Fibroblast of lung (primary cell): ENCODE results near the gene U2AF1L4. TPM values are rescaled to one million over a fixed set of nuclear protein-coding genes. Genes with fewer than 3 reads are reported as not detected.

Source experiments
- DNase-seq, 2 donors: peaks; one replicate each; pipeline versions ENCODE4 v3.0.0 to v3.0.0-alpha.2; 2010; ENCODE audit warnings: low read depth in 2 of 2
- H2AFZ ChIP-seq: 2 replicates; pipeline ENCODE4 v1.5.1; 2012; ENCODE audit warnings: low read length, control low read depth, inconsistent platforms
- H3K27ac ChIP-seq: 2 replicates; pipeline ENCODE4 v1.5.1; 2011; ENCODE audit warnings: low read length, control low read depth; ENCODE audit not compliant: insufficient read depth
- H3K27me3 ChIP-seq: 2 replicates; pipeline ENCODE4 v1.5.1; 2011; ENCODE audit warnings: mild to moderate bottlenecking, low read length; ENCODE audit not compliant: control insufficient read depth, insufficient read depth
- H3K36me3 ChIP-seq: 2 replicates; pipeline ENCODE4 v1.5.1; 2011; ENCODE audit warnings: low read length; ENCODE audit not compliant: control insufficient read depth, insufficient read depth
- H3K4me1 ChIP-seq: 2 replicates; pipeline ENCODE4 v1.5.1; 2011; ENCODE audit warnings: low read length; ENCODE audit not compliant: control insufficient read depth, insufficient read depth; ENCODE audit errors: extremely low read depth
- H3K4me2 ChIP-seq: 2 replicates; pipeline ENCODE4 v1.5.1; 2011; ENCODE audit warnings: low read length, control low read depth; ENCODE audit not compliant: insufficient read depth; ENCODE audit errors: extremely low read depth
- H3K4me3 ChIP-seq, 4 experiments: fragments of 200-600 bp in 1 of 4; sonication (generic) in 1 of 4; replicated peaks in 1 of 4; 2 replicates each; pipeline ENCODE4 v1.5.1; 2011 to 2016; ENCODE audit warnings: low read length in 4 of 4, low read depth in 3 of 4, mild to moderate bottlenecking in 3 of 4, control low read depth in 2 of 4, inconsistent platforms in 1 of 4, mixed read lengths in 1 of 4; ENCODE audit not compliant: insufficient read depth in 1 of 4; ENCODE audit errors: control extremely low read depth in 1 of 4
- H3K79me2 ChIP-seq: 2 replicates; pipeline ENCODE4 v1.5.1; 2012; ENCODE audit warnings: mild to moderate bottlenecking, low read length, inconsistent platforms; ENCODE audit not compliant: control insufficient read depth, insufficient read depth
- H3K9ac ChIP-seq: 2 replicates; pipeline ENCODE4 v1.5.1; 2011; ENCODE audit warnings: mild to moderate bottlenecking, low read length, control low read depth; ENCODE audit not compliant: insufficient read depth
- H3K9me3 ChIP-seq: 2 replicates; pipeline ENCODE4 v1.5.1; 2012; ENCODE audit warnings: low read depth, low read length; ENCODE audit not compliant: control insufficient read depth, insufficient read depth
- H4K20me1 ChIP-seq: 2 replicates; pipeline ENCODE4 v1.5.1; 2011; ENCODE audit warnings: low read length; ENCODE audit not compliant: control insufficient read depth, insufficient read depth; ENCODE audit errors: extremely low read depth
- EZH2 ChIP-seq: IDR thresholded peaks from 2 replicates; pipeline ENCODE4 v1.5.1; 2012; ENCODE audit warnings: low read length, control low read depth, mild to moderate bottlenecking; ENCODE audit errors: missing control alignments
- polyA minus RNA-seq: library from RNA; depleted of rRNA, polyadenylated mRNA; stranded (reverse); fragments of >200 nt; gene quantifications from 2 replicates; pipeline ENCODE4 v1.2.3, GENCODE V29; 2011; ENCODE audit warnings: low replicate concordance
- polyA plus RNA-seq, 2 donors: library from polyadenylated mRNA; depleted of rRNA in 1 of 2; stranded (reverse) in 1 of 2; unstranded in 1 of 2; fragments of >200 nt; gene quantifications; 2 replicates each; pipeline ENCODE4 v1.2.1, GENCODE V29; 2011 to 2012; ENCODE audit warnings: missing spikeins in 1 of 2
- total RNA-seq: library from RNA; depleted of rRNA; stranded (reverse); fragments of >200 nt; gene quantifications from 2 replicates; pipeline ENCODE4 v1.2.1, GENCODE V29; 2014
- TF ChIP-seq, protein P1 (sequence below), 2 donors: IDR thresholded peaks in 1 of 2; conservative IDR thresholded peaks in 1 of 2; 1 replicate in 1 of 2; 2 replicates in 1 of 2; pipeline ENCODE4 v1.5.1; 2011 to 2012; ENCODE audit warnings: low read length in 2 of 2, control low read depth in 1 of 2, inconsistent platforms in 1 of 2, low read depth in 1 of 2, mild to moderate bottlenecking in 1 of 2

The U2AF1L4 gene, protein sequence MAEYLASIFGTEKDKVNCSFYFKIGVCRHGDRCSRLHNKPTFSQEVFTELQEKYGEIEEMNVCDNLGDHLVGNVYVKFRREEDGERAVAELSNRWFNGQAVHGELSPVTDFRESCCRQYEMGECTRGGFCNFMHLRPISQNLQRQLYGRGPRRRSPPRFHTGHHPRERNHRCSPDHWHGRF
- 5.9 and 9.1 TPM in 2 replicates for total RNA-seq
- polyA plus RNA-seq = 11.9 and 13.8 TPM in 2 replicates
- 11.6 and 13.2 TPM in 2 replicates for polyA plus RNA-seq (2012)
- 6.2 and 9.7 TPM in 2 replicates for polyA minus RNA-seq

- Histone ChIP-seq H3K4me2 (peak within 1 kb of the TSS; percentile 89), H3K79me2 (peaks cover 24% of the 10 kb centered on the region), H2AFZ (peak within 1 kb of the TSS; percentile 73), H3K36me3 (no peaks in the 10 kb centered on the region), H3K27me3 (no peaks in the 10 kb centered on the region), H3K4me3 (peak within 1 kb of the TSS; percentile 72 to 91 (median 82)), H3K9ac (peak within 1 kb of the TSS; percentile 94), H3K9me3 (no peaks in the 10 kb centered on the region), H3K27ac (peak within 1 kb of the TSS; percentile 95), H3K4me1 (peaks cover 8% of the 10 kb centered on the region), H4K20me1 (no peaks in the 10 kb centered on the region)
- TF ChIP-seq, protein P1, sequence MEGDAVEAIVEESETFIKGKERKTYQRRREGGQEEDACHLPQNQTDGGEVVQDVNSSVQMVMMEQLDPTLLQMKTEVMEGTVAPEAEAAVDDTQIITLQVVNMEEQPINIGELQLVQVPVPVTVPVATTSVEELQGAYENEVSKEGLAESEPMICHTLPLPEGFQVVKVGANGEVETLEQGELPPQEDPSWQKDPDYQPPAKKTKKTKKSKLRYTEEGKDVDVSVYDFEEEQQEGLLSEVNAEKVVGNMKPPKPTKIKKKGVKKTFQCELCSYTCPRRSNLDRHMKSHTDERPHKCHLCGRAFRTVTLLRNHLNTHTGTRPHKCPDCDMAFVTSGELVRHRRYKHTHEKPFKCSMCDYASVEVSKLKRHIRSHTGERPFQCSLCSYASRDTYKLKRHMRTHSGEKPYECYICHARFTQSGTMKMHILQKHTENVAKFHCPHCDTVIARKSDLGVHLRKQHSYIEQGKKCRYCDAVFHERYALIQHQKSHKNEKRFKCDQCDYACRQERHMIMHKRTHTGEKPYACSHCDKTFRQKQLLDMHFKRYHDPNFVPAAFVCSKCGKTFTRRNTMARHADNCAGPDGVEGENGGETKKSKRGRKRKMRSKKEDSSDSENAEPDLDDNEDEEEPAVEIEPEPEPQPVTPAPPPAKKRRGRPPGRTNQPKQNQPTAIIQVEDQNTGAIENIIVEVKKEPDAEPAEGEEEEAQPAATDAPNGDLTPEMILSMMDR (conservative IDR thresholded peaks at IDR 0.05 in 1 of 2, IDR thresholded peaks at IDR 0.05 in 1 of 2; ENCODE audit: low read depth in 1 of 2, low read length in 2 of 2) = no peak
- TF ChIP-seq EZH2 = no peak
- DNase-seq = peak; percentile 99 to 100
These were observed at the start of gene U2AF1L4, which contains the start of gene PSENEN for GRCh38 chr19:35745328-35746086. Gene U2AF1L4 (minus strand): TSS chr19:35745418. CDS start chr19:35745391, 27 bp downstream. Gene PSENEN (plus strand): TSS chr19:35745651. CDS start chr19:35745931, 280 bp downstream.

DNA sequence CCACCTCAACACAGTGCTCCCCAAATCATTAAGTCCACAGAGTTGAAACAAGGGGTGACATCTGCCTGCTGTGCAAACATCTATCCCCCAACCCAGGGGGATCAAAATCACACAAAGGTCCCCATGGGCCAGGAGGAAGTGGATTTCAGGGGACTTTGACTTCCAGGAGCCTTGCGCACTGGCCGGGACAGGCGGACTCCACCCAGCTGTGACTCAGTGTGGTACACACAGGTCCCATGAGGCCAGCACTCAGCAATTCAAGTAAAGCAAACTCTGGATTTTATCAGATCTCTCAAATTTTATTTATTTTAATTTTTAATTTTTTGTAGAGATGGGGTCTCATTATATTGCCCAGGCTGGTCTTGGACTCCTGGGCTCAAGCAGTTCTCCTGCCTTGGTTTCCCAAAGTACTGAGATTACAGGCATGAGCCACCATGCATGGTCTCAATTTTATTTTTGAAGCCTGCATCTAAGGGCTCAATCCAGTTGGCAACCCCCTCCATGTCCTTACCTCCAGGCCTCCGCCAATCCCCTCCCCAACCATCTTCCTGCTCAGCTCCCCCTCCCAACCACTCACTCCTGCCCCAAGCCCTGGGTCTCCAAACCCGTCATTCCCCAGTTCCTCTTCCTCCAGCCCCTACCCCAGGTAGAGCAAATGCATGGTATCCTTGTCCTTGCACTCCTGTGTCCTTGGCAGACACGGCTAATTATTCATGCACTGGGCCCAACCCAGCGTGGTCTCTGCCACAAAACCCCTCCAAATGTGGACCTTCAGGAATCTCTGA, 48.4 kb upstream of the U2AF1L4 start:
- Histone ChIP-seq H3K27ac (no peak overlapping the region), H3K36me3 (no peaks in the 10 kb centered on the region), H3K27me3 (peaks cover 21% of the 10 kb centered on the region), H3K4me2 (no peak overlapping the region), H3K9ac (no peak overlapping the region), H2AFZ (no peak overlapping the region), H3K4me1 (peaks cover 3% of the 10 kb centered on the region), H3K79me2 (no peaks in the 10 kb centered on the region), H3K4me3 (no peak overlapping the region), H4K20me1 (no peaks in the 10 kb centered on the region), H3K9me3 (no peaks in the 10 kb centered on the region)
- TF ChIP-seq, protein P1 (conservative IDR thresholded peaks at IDR 0.05 in 1 of 2, IDR thresholded peaks at IDR 0.05 in 1 of 2; ENCODE audit: low read depth in 1 of 2, low read length in 2 of 2) = no peak
- no peak for TF ChIP-seq EZH2
- no peak for DNase-seq

- Histone ChIP-seq H3K27me3 (peaks cover 19% of the 10 kb centered on the region), H3K9me3 (no peaks in the 10 kb centered on the region), H3K27ac (no peak overlapping the region), H3K4me1 (peaks cover 3% of the 10 kb centered on the region), H3K4me3 (no peak overlapping the region), H3K36me3 (no peaks in the 10 kb centered on the region), H4K20me1 (no peaks in the 10 kb centered on the region), H3K9ac (no peak overlapping the region), H3K79me2 (no peaks in the 10 kb centered on the region), H2AFZ (no peak overlapping the region), H3K4me2 (no peak overlapping the region)
- no peak for DNase-seq
- TF ChIP-seq, protein P1 (conservative IDR thresholded peaks at IDR 0.05 in 1 of 2, IDR thresholded peaks at IDR 0.05 in 1 of 2; ENCODE audit: low read depth in 1 of 2, low read length in 2 of 2) = no peak
- no peak for TF ChIP-seq EZH2
These were observed 47.7 kb upstream of the U2AF1L4 start for GRCh38 chr19:35792888-35793287.
